H9 (cell line): ENCODE results near the gene KCTD5. TPM values are rescaled to one million over a fixed set of nuclear protein-coding genes. Genes with fewer than 3 reads are reported as not detected.

Experiments used
- DNase-seq: peaks from one replicate; pipeline ENCODE4 v3.0.0-alpha.2; 2017
- H2AFZ ChIP-seq: one replicate; pipeline ENCODE4 v1.6.1; 2013; ENCODE audit warnings: mild to moderate bottlenecking, low read length, control low read depth, moderate library complexity
- H2AK5ac ChIP-seq: 2 replicates; pipeline ENCODE4 v1.6.1; 2013; ENCODE audit warnings: low read length, control low read depth, mixed read lengths; ENCODE audit not compliant: insufficient read length
- H2BK120ac ChIP-seq: one replicate; pipeline ENCODE4 v1.6.1; 2013; ENCODE audit warnings: low read depth, mild to moderate bottlenecking, low read length, control low read depth, inconsistent platforms; ENCODE audit not compliant: poor library complexity, severe bottlenecking
- H2BK12ac ChIP-seq: 2 replicates; pipeline ENCODE4 v1.6.1; 2013; ENCODE audit warnings: low read length, control low read depth, mixed read lengths, low read depth; ENCODE audit not compliant: insufficient read length
- H2BK15ac ChIP-seq: 2 replicates; pipeline ENCODE4 v1.6.1; 2013; ENCODE audit warnings: low read depth, low read length, control low read depth
- H2BK20ac ChIP-seq: one replicate; pipeline ENCODE4 v1.6.1; 2013; ENCODE audit warnings: low read depth, mild to moderate bottlenecking, low read length, control low read depth, inconsistent platforms; ENCODE audit not compliant: poor library complexity, severe bottlenecking
- H2BK5ac ChIP-seq: 2 replicates; pipeline ENCODE4 v1.6.1; 2013; ENCODE audit warnings: low read length, control low read depth, mixed read lengths; ENCODE audit not compliant: insufficient read length
- H3K14ac ChIP-seq: 2 replicates; pipeline ENCODE4 v1.6.1; 2013; ENCODE audit warnings: low read length, control low read depth; ENCODE audit not compliant: insufficient read depth
- H3K18ac ChIP-seq: 2 replicates; pipeline ENCODE4 v1.6.1; 2013; ENCODE audit warnings: low read depth, mild to moderate bottlenecking, mixed read lengths, low read length, control low read depth; ENCODE audit not compliant: insufficient read length
- H3K23ac ChIP-seq: 2 replicates; pipeline ENCODE4 v1.6.1; 2013; ENCODE audit warnings: low read length, control low read depth, mixed read lengths, low read depth; ENCODE audit not compliant: insufficient read length
- H3K23me2 ChIP-seq: 2 replicates; pipeline ENCODE4 v1.6.1; 2013; ENCODE audit warnings: low read depth, mild to moderate bottlenecking, mixed read lengths, low read length, control low read depth; ENCODE audit not compliant: insufficient read length, poor library complexity, severe bottlenecking
- H3K27ac ChIP-seq: 2 replicates; pipeline ENCODE4 v1.5.1; 2013; ENCODE audit warnings: low read length, control low read depth, mixed read lengths, low read depth; ENCODE audit not compliant: insufficient read length
- H3K27me3 ChIP-seq: 2 replicates; pipeline ENCODE4 v1.6.1; 2013; ENCODE audit warnings: low read length, control low read depth, inconsistent platforms; ENCODE audit not compliant: insufficient read depth
- H3K4ac ChIP-seq: 2 replicates; pipeline ENCODE4 v1.6.1; 2013; ENCODE audit warnings: low read depth, mild to moderate bottlenecking, control low read depth, inconsistent platforms, low read length, moderate library complexity
- H3K4me1 ChIP-seq: 2 replicates; pipeline ENCODE4 v1.6.1; 2013; ENCODE audit warnings: low read length, control low read depth, inconsistent platforms; ENCODE audit not compliant: insufficient read depth
- H3K4me2 ChIP-seq: 2 replicates; pipeline ENCODE4 v1.6.1; 2013; ENCODE audit warnings: low read length, control low read depth, mixed read lengths; ENCODE audit not compliant: insufficient read length, insufficient read depth
- H3K56ac ChIP-seq: 2 replicates; pipeline ENCODE4 v1.6.1; 2013; ENCODE audit warnings: low read depth, mild to moderate bottlenecking, mixed read lengths, low read length, control low read depth; ENCODE audit not compliant: insufficient read length
- H3K79me1 ChIP-seq: 2 replicates; pipeline ENCODE4 v1.6.1; 2013; ENCODE audit warnings: low read depth, mild to moderate bottlenecking, moderate library complexity, low read length, control low read depth, inconsistent platforms; ENCODE audit not compliant: insufficient read depth, poor library complexity, severe bottlenecking
- H3K79me2 ChIP-seq: 2 replicates; pipeline ENCODE4 v1.6.1; 2013; ENCODE audit warnings: low read length, control low read depth, inconsistent platforms; ENCODE audit not compliant: insufficient read depth
- H3K9ac ChIP-seq: 2 replicates; pipeline ENCODE4 v1.6.1; 2013; ENCODE audit warnings: low read length, control low read depth, mixed read lengths; ENCODE audit not compliant: insufficient read length; ENCODE audit errors: extremely low read depth
- H3K9me3 ChIP-seq: one replicate; pipeline ENCODE4 v1.6.1; 2013; ENCODE audit warnings: low read depth, low read length, inconsistent platforms; ENCODE audit not compliant: control insufficient read depth
- H3T11ph ChIP-seq: one replicate; pipeline ENCODE4 v1.6.1; 2013; ENCODE audit warnings: mild to moderate bottlenecking, low read length, control low read depth, inconsistent platforms
- H4K20me1 ChIP-seq: one replicate; pipeline ENCODE4 v1.6.1; 2013; ENCODE audit not compliant: control insufficient read depth, insufficient read length, insufficient read depth
- H4K5ac ChIP-seq: 2 replicates; pipeline ENCODE4 v1.6.1; 2013; ENCODE audit warnings: low read depth, mild to moderate bottlenecking, mixed read lengths, low read length, control low read depth; ENCODE audit not compliant: insufficient read length
- H4K8ac ChIP-seq: replicated peaks from 2 replicates; pipeline ENCODE4 v1.6.1; 2013; ENCODE audit warnings: low read length, control low read depth, mixed read lengths, low read depth; ENCODE audit not compliant: insufficient read length
- H4K91ac ChIP-seq: 2 replicates; pipeline ENCODE4 v1.6.1; 2013; ENCODE audit warnings: low read depth, mild to moderate bottlenecking, moderate library complexity, mixed read lengths, low read length, control low read depth; ENCODE audit not compliant: insufficient read length
- H3K27ac Mint-ChIP-seq, 3 experiments: 2 replicates in 2 of 3; 3 replicates in 1 of 3; pipeline ENCODE4 v1.8.0; 2020 to 2021; ENCODE audit warnings: mixed read lengths in 3 of 3, mild to moderate bottlenecking in 1 of 3, moderate library complexity in 1 of 3
- H3K27me3 Mint-ChIP-seq: 2 replicates; pipeline ENCODE4 v1.8.0; 2021; ENCODE audit warnings: low read depth, mild to moderate bottlenecking, moderate library complexity, mixed read lengths
- H3K36me3 Mint-ChIP-seq, 3 experiments: 2 replicates in 2 of 3; 3 replicates in 1 of 3; pipeline ENCODE4 v1.8.0; 2020 to 2021; ENCODE audit warnings: low read depth in 3 of 3, mixed read lengths in 3 of 3; ENCODE audit not compliant: insufficient read depth in 1 of 3
- H3K4me1 Mint-ChIP-seq, 2 experiments: 2 replicates each; pipeline ENCODE4 v1.8.0; 2020; ENCODE audit warnings: mixed read lengths in 2 of 2
- H3K4me3 Mint-ChIP-seq, 2 experiments: 2 replicates in 1 of 2; 3 replicates in 1 of 2; pipeline ENCODE4 v1.8.0; 2020 to 2021; ENCODE audit warnings: mild to moderate bottlenecking in 2 of 2, mixed read lengths in 2 of 2, moderate library complexity in 1 of 2
- H3K9me3 Mint-ChIP-seq, 2 experiments: 2 replicates in 1 of 2; 3 replicates in 1 of 2; pipeline ENCODE4 v1.8.0; 2020; ENCODE audit warnings: mild to moderate bottlenecking in 2 of 2, mixed read lengths in 2 of 2, moderate library complexity in 1 of 2
- CTCF ChIP-seq: fragments of 200-600 bp; sonication (generic); conservative IDR thresholded peaks from 3 replicates; pipeline ENCODE4 v1.8.0; 2021; ENCODE audit warnings: antibody characterized with exemption, mild to moderate bottlenecking
- WGBS: extraction: QIAGEN DNeasy Blood & Tissue Kit; methylation state at CpG from one replicate; pipeline ENCODE4 v1.1.7; 2013; ENCODE audit warnings: missing lambda C conversion rate, low lambda C conversion rate, mixed read lengths; ENCODE audit not compliant: insufficient read length; ENCODE audit errors: extremely low coverage; 5-methylcytosine and 5-hydroxymethylcytosine counted together
- total RNA-seq: library from RNA; stranded (reverse); gene quantifications from 2 replicates; pipeline ENCODE4 v1.2.1, GENCODE V29; 2021

The KCTD5 gene
- total RNA-seq, 1 experiment from 2014 or later, result 39.9 TPM

DNA sequence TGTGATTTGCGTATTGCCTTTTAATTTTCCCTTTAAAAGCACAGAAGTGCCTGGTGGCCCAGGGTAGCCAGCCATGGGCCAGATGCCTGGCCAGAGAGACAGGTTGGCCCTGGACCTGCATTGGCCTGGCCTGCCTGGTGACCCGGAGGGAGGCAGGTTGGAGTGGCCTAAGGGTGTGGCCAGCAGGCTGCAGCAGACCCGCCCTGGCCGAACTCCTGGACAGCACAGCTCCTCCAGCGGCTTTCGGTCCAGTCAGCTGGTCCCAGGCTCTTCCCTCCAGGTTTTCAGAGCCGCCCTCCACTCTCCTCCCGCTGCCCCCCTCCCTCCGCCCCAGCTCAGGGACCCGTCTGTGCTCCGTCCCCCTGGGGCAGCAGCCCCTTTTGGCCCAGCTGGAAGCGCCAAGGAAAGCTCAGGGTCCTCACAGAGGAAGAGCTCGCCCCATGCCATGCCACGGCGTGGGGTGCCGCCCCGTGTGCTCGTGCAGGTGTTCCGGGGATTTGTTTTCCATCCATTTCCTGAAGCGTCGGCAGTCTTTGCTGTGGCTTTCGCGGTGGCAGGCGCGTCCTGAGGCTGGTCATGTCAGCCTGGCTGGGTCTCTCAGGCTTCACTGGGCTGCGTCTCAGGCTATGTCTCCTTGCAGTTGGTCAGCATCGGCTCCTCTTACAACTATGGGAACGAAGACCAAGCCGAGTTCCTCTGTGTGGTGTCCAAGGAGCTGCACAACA, 19.6 kb downstream of the KCTD5 start:
- Histone ChIP-seq H2BK12ac (no peak overlapping the region), H2BK5ac (no peak overlapping the region), H4K20me1 (no peaks in the 10 kb centered on the region), H2BK120ac (no peak overlapping the region), H3K4me1 (no peaks in the 10 kb centered on the region), H2AFZ (no peak overlapping the region), H3K79me2 (no peaks in the 10 kb centered on the region), H3K4me2 (no peak overlapping the region), H3K9ac (no peak overlapping the region), H2BK15ac (no peak overlapping the region), H3K79me1 (no peaks in the 10 kb centered on the region), H3K9me3 (no peaks in the 10 kb centered on the region), H3K27ac (no peak overlapping the region), H4K8ac (no peak overlapping the region), H3K23me2 (no peaks in the 10 kb centered on the region), H3K27me3 (no peaks in the 10 kb centered on the region), H2AK5ac (no peak overlapping the region), H3K18ac (no peak overlapping the region), H2BK20ac (no peak overlapping the region), H3K23ac (no peak overlapping the region), H3K14ac (no peak overlapping the region), H3T11ph (no peak overlapping the region), H3K56ac (no peak overlapping the region), H3K4ac (no peak overlapping the region), H4K5ac (no peak overlapping the region), H4K91ac (no peak overlapping the region)
- H3K4me1 Mint-ChIP-seq, result no peaks in the 10 kb centered on the region
- no peak overlapping the region for H3K4me3 Mint-ChIP-seq
- no peaks in the 10 kb centered on the region for H3K27me3 Mint-ChIP-seq
- no peak for TF ChIP-seq CTCF
- no peak for DNase-seq
- no CpG with 5 or more reads among the region's 29 CpGs for WGBS
- no peak overlapping the region for H3K27ac Mint-ChIP-seq
- no peaks in the 10 kb centered on the region for H3K9me3 Mint-ChIP-seq
- peaks cover 7 to 22% (median 18%) of the 10 kb centered on the region in 3 experiments; a peak in 6 of 7 replicates for H3K36me3 Mint-ChIP-seq
